Cardiac fibroblast (primary cell): ENCODE results near the gene GRB2.

ENCODE experiments used
- DNase-seq, 2 donors: peaks; one replicate each; pipeline versions ENCODE4 v3.0.0 to v3.0.0-alpha.2; 2010; ENCODE audit warnings: low read depth in 2 of 2
- H3K4me3 ChIP-seq, 2 donors: replicated peaks in 1 of 2; 1 replicate in 1 of 2; 2 replicates in 1 of 2; pipeline ENCODE4 v1.5.1; 2011; ENCODE audit warnings: low read depth in 2 of 2, low read length in 2 of 2, mild to moderate bottlenecking in 2 of 2, moderate library complexity in 1 of 2
- CTCF ChIP-seq: IDR thresholded peaks from one replicate; pipeline ENCODE4 v1.5.1; 2011; ENCODE audit warnings: low read depth, mild to moderate bottlenecking, low read length, inconsistent platforms

The GRB2 gene

GRCh38 chr17:75345514-75346167, 59.8 kb downstream of the GRB2 start:
- DNase-seq: no peak
- H3K4me3 ChIP-seq: no peak overlapping the region
- TF ChIP-seq CTCF: no peak

- no peak overlapping the region for H3K4me3 ChIP-seq
- TF ChIP-seq CTCF: no peak
- DNase-seq: no peak
Measured at GRCh38 chr17:75344666-75345065, 60.8 kb downstream of the GRB2 start.

- no peak for DNase-seq
- no peak overlapping the region for H3K4me3 ChIP-seq
- no peak for TF ChIP-seq CTCF
Measured at GRCh38 chr17:75342996-75343395, 62.5 kb downstream of the GRB2 start.

GRCh38 chr17:75341784-75342486, 63.5 kb downstream of the GRB2 start:
- DNase-seq: no peak
- no peak overlapping the region for H3K4me3 ChIP-seq
- TF ChIP-seq CTCF: no peak

- no peak for DNase-seq
- H3K4me3 ChIP-seq: no peak overlapping the region
- no peak for TF ChIP-seq CTCF
Measured at GRCh38 chr17:75340631-75341030, 64.8 kb downstream of the GRB2 start.

GRCh38 chr17:75339971-75340370, 65.5 kb downstream of the GRB2 start:
- TF ChIP-seq CTCF: no peak
- no peak for DNase-seq
- no peak overlapping the region for H3K4me3 ChIP-seq
